ENCODE data around the gene ILF3. TPM values are rescaled to one million over a fixed set of nuclear protein-coding genes. Genes with fewer than 3 reads are reported as not detected.

Gene ILF3
- total and polyA plus RNA-seq, 10 of the 15 experiments (the other 5 are each of a cell fraction or from before 2014, with no cell fraction given), result 28.1 to 383 (median 176) TPM

DNA sequence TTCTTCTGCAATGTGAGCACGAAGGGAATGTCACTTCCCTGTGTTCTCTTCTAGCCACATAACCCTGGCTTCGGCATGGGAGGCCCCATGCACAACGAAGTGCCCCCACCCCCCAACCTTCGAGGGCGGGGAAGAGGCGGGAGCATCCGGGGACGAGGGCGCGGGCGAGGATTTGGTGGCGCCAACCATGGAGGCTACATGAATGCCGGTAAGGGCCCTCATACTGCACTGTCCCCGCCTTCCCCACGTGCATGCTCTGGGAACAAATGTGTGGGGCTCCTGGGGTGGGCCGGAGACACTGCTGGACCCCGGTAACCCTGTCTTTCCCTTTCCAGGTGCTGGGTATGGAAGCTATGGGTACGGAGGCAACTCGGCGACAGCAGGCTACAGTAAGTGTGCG lies 29.4 kb downstream of the ILF3 start:
- FAIRE-seq (no peak), ATAC-seq (no peak), DNase-seq (ENCODE audit: low read depth, low spot score) (no peak)
- ChIA-PET SMC1A (ENCODE audit: uncharacterized antibody, unreplicated experiment) (interaction anchor here (0.7 kb wide), 1 partner anchor 16 kb away, joined by 3 read pairs; no protein-coding TSS in a partner anchor), CTCF (no interaction called here), POLR2A (no interaction called here), RAD21 (ENCODE audit: unreplicated experiment) (no interaction called here)
- no peak overlapping the region for H2AFZ ChIP-seq (ENCODE audit: control insufficient read depth, low read depth, low read length)
- 95% methylated on average over 21 of the region's 21 CpGs for WGBS (ENCODE audit: insufficient coverage, insufficient replicate concordance, low lambda C conversion rate, missing lambda C conversion rate)
- no peak overlapping the region for H3K4me3 ChIP-seq
- no peaks in the 10 kb centered on the region for H3K27me3 ChIP-seq (replicated peaks in 1 of 2; ENCODE audit: control insufficient read depth in 2 of 2, insufficient read depth in 2 of 2, low read length in 1 of 2)
- BruUV-seq (replicated peaks), result no TSS peak
- in situ Hi-C loops (cut with MboI) (no loop called here), intact Hi-C loops (cut with micrococcal nuclease; ENCODE audit: unreplicated experiment) (no loop called here)
- TF ChIP-seq SIN3A (IDR thresholded peaks at IDR 0.05; ENCODE audit: low read depth, low read length) (no peak), POLR2AphosphoS5 (IDR thresholded peaks at IDR 0.05; ENCODE audit: low read length) (0 out of 2 replicates have a peak, but pooled peaks have one; percentile 9)
- H3K27ac ChIP-seq (ENCODE audit: control insufficient read depth, insufficient read depth), result no peak overlapping the region
- H3K79me2 ChIP-seq (ENCODE audit: control insufficient read depth, insufficient read depth, low read length), result no peaks in the 10 kb centered on the region
- H3K4me2 ChIP-seq (ENCODE audit: control insufficient read depth, insufficient read depth), result no peak overlapping the region
- no peak overlapping the region for H3K9ac ChIP-seq (ENCODE audit: control insufficient read depth, insufficient read depth, low read length)
- H3K36me3 ChIP-seq (ENCODE audit: control insufficient read depth in 2 of 2, insufficient read depth in 2 of 2, low read length in 1 of 2), result peaks cover 57 to 80% of the 10 kb centered on the region in 2 experiments
- no peaks in the 10 kb centered on the region for H3K4me1 ChIP-seq (ENCODE audit: control insufficient read depth, insufficient read depth, low read length)
- peaks cover 2% of the 10 kb centered on the region; the same call in 1 of the 2 replicates for H4K20me1 ChIP-seq (ENCODE audit: control insufficient read depth, insufficient read depth)
- no peaks in the 10 kb centered on the region for H3K9me3 ChIP-seq (replicated peaks; ENCODE audit: control insufficient read depth, insufficient read depth, low read length)

DNA sequence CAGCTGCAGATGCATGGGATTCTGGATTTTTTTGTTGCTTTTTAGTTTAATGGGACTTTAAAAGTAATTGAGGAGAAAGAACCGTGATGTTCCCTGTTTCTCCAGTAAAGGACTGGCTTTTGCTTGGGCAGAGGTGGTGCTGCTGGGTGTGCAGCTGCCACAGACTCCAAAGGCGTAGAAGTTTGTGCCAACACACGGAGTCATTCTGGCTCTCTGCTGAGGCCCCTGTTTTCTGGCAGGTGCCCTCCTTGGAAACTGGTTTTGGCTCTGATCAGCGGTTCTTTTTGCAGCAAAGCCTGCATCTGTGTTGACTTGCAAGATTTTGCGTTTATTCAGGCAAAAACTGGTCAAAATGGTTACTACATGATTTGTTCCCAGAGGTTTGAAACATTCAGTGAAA lies 31.1 kb downstream of the ILF3 start:
- intact Hi-C loops (cut with micrococcal nuclease; ENCODE audit: unreplicated experiment) (no loop called here), in situ Hi-C loops (cut with MboI) (no loop called here)
- ATAC-seq (no peak), FAIRE-seq (no peak), DNase-seq (ENCODE audit: low read depth, low spot score) (no peak)
- Histone ChIP-seq H2AFZ (ENCODE audit: control insufficient read depth, low read depth, low read length) (no peak overlapping the region), H3K79me2 (ENCODE audit: control insufficient read depth, insufficient read depth, low read length) (no peaks in the 10 kb centered on the region), H3K4me1 (ENCODE audit: control insufficient read depth, insufficient read depth, low read length) (no peaks in the 10 kb centered on the region), H4K20me1 (ENCODE audit: control insufficient read depth, insufficient read depth) (peaks cover 2% of the 10 kb centered on the region; the same call in 1 of the 2 replicates), H3K36me3 (ENCODE audit: control insufficient read depth in 2 of 2, insufficient read depth in 2 of 2, low read length in 1 of 2) (peaks cover 59 to 79% of the 10 kb centered on the region in 2 experiments), H3K9ac (ENCODE audit: control insufficient read depth, insufficient read depth, low read length) (no peak overlapping the region), H3K27ac (ENCODE audit: control insufficient read depth, insufficient read depth) (no peak overlapping the region), H3K27me3 (replicated peaks in 1 of 2; ENCODE audit: control insufficient read depth in 2 of 2, insufficient read depth in 2 of 2, low read length in 1 of 2) (no peaks in the 10 kb centered on the region), H3K4me3 (no peak overlapping the region), H3K4me2 (ENCODE audit: control insufficient read depth, insufficient read depth) (no peak overlapping the region), H3K9me3 (replicated peaks; ENCODE audit: control insufficient read depth, insufficient read depth, low read length) (no peaks in the 10 kb centered on the region)
- ChIA-PET RAD21 (ENCODE audit: unreplicated experiment) (no interaction called here), SMC1A (ENCODE audit: uncharacterized antibody, unreplicated experiment) (no interaction called here), POLR2A (no interaction called here), CTCF (interaction anchor here (1.2 kb wide), 1 partner anchor 104 kb away, joined by 3 read pairs; no protein-coding TSS in a partner anchor)
- BruUV-seq (replicated peaks), result TSS peak; percentile 46
- WGBS (ENCODE audit: insufficient coverage, insufficient replicate concordance, low lambda C conversion rate, missing lambda C conversion rate), result over 99% methylated on average over 5 of the region's 5 CpGs
- TF ChIP-seq SIN3A (IDR thresholded peaks at IDR 0.05; ENCODE audit: low read depth, low read length), result no peak
- no peak for TF ChIP-seq HDAC2 (IDR thresholded peaks at IDR 0.05)
- TF ChIP-seq ASH2L (IDR thresholded peaks at IDR 0.05; ENCODE audit: borderline replicate concordance, low read depth), result no peak
- TF ChIP-seq MEF2A (IDR thresholded peaks at IDR 0.05; ENCODE audit: insufficient read depth, low read depth, low read length), result no peak
- TF ChIP-seq NFYA (IDR thresholded peaks at IDR 0.05; ENCODE audit: borderline replicate concordance, low read depth, low read length), result no peak
- TF ChIP-seq, protein P1, sequence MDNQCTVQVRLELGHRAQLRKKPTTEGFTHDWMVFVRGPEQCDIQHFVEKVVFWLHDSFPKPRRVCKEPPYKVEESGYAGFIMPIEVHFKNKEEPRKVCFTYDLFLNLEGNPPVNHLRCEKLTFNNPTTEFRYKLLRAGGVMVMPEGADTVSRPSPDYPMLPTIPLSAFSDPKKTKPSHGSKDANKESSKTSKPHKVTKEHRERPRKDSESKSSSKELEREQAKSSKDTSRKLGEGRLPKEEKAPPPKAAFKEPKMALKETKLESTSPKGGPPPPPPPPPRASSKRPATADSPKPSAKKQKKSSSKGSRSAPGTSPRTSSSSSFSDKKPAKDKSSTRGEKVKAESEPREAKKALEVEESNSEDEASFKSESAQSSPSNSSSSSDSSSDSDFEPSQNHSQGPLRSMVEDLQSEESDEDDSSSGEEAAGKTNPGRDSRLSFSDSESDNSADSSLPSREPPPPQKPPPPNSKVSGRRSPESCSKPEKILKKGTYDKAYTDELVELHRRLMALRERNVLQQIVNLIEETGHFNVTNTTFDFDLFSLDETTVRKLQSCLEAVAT (IDR thresholded peaks at IDR 0.05), result no peak
- TF ChIP-seq BHLHE40 (IDR thresholded peaks at IDR 0.05; ENCODE audit: borderline replicate concordance in 1 of 2, low read depth in 2 of 2, low read length in 1 of 2), result no peak
- TF ChIP-seq, protein P2, sequence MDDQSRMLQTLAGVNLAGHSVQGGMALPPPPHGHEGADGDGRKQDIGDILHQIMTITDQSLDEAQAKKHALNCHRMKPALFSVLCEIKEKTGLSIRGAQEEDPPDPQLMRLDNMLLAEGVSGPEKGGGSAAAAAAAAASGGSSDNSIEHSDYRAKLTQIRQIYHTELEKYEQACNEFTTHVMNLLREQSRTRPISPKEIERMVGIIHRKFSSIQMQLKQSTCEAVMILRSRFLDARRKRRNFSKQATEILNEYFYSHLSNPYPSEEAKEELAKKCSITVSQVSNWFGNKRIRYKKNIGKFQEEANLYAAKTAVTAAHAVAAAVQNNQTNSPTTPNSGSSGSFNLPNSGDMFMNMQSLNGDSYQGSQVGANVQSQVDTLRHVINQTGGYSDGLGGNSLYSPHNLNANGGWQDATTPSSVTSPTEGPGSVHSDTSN (IDR thresholded peaks at IDR 0.05; ENCODE audit: insufficient replicate concordance, low read depth, low read length), result no peak
- TF ChIP-seq, protein P3, sequence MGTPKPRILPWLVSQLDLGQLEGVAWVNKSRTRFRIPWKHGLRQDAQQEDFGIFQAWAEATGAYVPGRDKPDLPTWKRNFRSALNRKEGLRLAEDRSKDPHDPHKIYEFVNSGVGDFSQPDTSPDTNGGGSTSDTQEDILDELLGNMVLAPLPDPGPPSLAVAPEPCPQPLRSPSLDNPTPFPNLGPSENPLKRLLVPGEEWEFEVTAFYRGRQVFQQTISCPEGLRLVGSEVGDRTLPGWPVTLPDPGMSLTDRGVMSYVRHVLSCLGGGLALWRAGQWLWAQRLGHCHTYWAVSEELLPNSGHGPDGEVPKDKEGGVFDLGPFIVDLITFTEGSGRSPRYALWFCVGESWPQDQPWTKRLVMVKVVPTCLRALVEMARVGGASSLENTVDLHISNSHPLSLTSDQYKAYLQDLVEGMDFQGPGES (IDR thresholded peaks at IDR 0.05), result no peak
- no peak for TF ChIP-seq SMAD1 (IDR thresholded peaks at IDR 0.05; ENCODE audit: low read depth, partially characterized antibody)
- TF ChIP-seq YY1 (IDR thresholded peaks at IDR 0.05; ENCODE audit: low read depth, low read length), result no peak
- TF ChIP-seq CHD4 (IDR thresholded peaks at IDR 0.05), result no peak
